H1 (cell line): Measurements from ENCODE around the gene IDH2. TPM values are rescaled to one million over a fixed set of nuclear protein-coding genes. Genes with fewer than 3 reads are reported as not detected.

Experiments used
- CTCF ChIA-PET: fragments of 300-600 bp; sonication (Branson Sonifier 250); formaldehyde crosslinking; loops from one replicate; lab custom pipeline; 2021; ENCODE audit not compliant: partially characterized antibody; lab: Charles Lee
- POLR2A ChIA-PET: fragments of 300-600 bp; sonication (Branson Sonifier 250); formaldehyde crosslinking; loops from one replicate; lab custom pipeline; 2021; ENCODE audit warnings: inconsistent platforms; ENCODE audit not compliant: partially characterized antibody; lab: Charles Lee
- DNase-seq, 2 experiments: peaks; one replicate each; pipeline versions ENCODE4 v3.0.0 to v3.0.0-alpha.2; 2010 to 2022; ENCODE audit warnings: low spot score in 2 of 2, low read depth in 1 of 2, mixed read lengths in 1 of 2
- FAIRE-seq: peaks from 2 replicates; lab custom pipeline; 2011; peaks lifted over from hg19 to GRCh38; lab: Jason Lieb, UNC
- H2AFZ ChIP-seq: 2 replicates; pipeline ENCODE4 v1.8.1; 2012; ENCODE audit warnings: low read length, inconsistent platforms
- H2AK5ac ChIP-seq: 2 replicates; pipeline ENCODE4 v1.6.1; 2013; ENCODE audit warnings: low read depth, low read length
- H2BK120ac ChIP-seq: replicated peaks from 2 replicates; pipeline ENCODE3; 2013; ENCODE audit warnings: low read depth, low read length, inconsistent platforms
- H2BK12ac ChIP-seq: 2 replicates; pipeline ENCODE4 v1.6.1; 2013; ENCODE audit warnings: low read depth, low read length
- H2BK15ac ChIP-seq: 2 replicates; pipeline ENCODE4 v1.6.1; 2013; ENCODE audit warnings: low read length
- H2BK20ac ChIP-seq: 2 replicates; pipeline ENCODE4 v1.6.1; 2013; ENCODE audit warnings: low read length
- H2BK5ac ChIP-seq: 2 replicates; pipeline ENCODE4 v1.6.1; 2013; ENCODE audit warnings: low read depth, low read length
- H3K14ac ChIP-seq: 2 replicates; pipeline ENCODE4 v1.6.1; 2013; ENCODE audit warnings: inconsistent platforms; ENCODE audit not compliant: insufficient read length
- H3K18ac ChIP-seq: 2 replicates; pipeline ENCODE4 v1.6.1; 2013; ENCODE audit warnings: low read length; ENCODE audit errors: extremely low read depth
- H3K23ac ChIP-seq: 2 replicates; pipeline ENCODE4 v1.6.1; 2013; ENCODE audit warnings: inconsistent platforms; ENCODE audit not compliant: insufficient read length
- H3K23me2 ChIP-seq: 2 replicates; pipeline ENCODE4 v1.6.1; 2013; ENCODE audit warnings: low read depth, low read length
- H3K27ac ChIP-seq: 2 replicates; pipeline ENCODE4 v1.6.1; 2011; ENCODE audit warnings: low read depth, low read length, inconsistent platforms
- H3K27me3 ChIP-seq, 4 experiments: replicated peaks in 1 of 4; 1 replicate in 1 of 4; 2 replicates in 3 of 4; pipeline versions ENCODE4 v1.6.1 to v1.8.1; 2011 to 2013; ENCODE audit warnings: low read length in 3 of 4, mild to moderate bottlenecking in 3 of 4, inconsistent platforms in 2 of 4, mixed read lengths in 2 of 4, moderate library complexity in 1 of 4; ENCODE audit not compliant: control insufficient read depth in 3 of 4, insufficient read depth in 3 of 4; ENCODE audit errors: extremely low read depth in 1 of 4
- H3K36me3 ChIP-seq, 4 experiments: 2 replicates each; pipeline versions ENCODE4 v1.6.1 to v1.8.1; 2011 to 2013; ENCODE audit warnings: mild to moderate bottlenecking in 4 of 4, low read length in 3 of 4, moderate library complexity in 2 of 4, control low read depth in 1 of 4, inconsistent platforms in 1 of 4; ENCODE audit not compliant: insufficient read depth in 4 of 4, control insufficient read depth in 2 of 4
- H3K4ac ChIP-seq: replicated peaks from 2 replicates; pipeline ENCODE3; 2013; ENCODE audit warnings: low read length, low read depth, mixed read lengths, inconsistent platforms; ENCODE audit not compliant: insufficient read length
- H3K4me1 ChIP-seq, 4 experiments: replicated peaks in 1 of 4; 1 replicate in 1 of 4; 2 replicates in 3 of 4; pipeline versions ENCODE4 v1.6.1 to v1.8.1; 2011 to 2013; ENCODE audit warnings: low read length in 3 of 4, inconsistent platforms in 2 of 4, mixed read lengths in 1 of 4; ENCODE audit not compliant: insufficient read depth in 4 of 4, control insufficient read depth in 3 of 4
- H3K4me2 ChIP-seq, 2 experiments: 2 replicates each; pipeline versions ENCODE4 v1.6.1 to v1.8.1; 2011 to 2013; ENCODE audit warnings: low read depth in 2 of 2, low read length in 2 of 2, control low read depth in 1 of 2, inconsistent platforms in 1 of 2, mild to moderate bottlenecking in 1 of 2; ENCODE audit not compliant: insufficient read depth in 1 of 2
- H3K4me3 ChIP-seq, 4 experiments: fragments of 200-600, 300-600 bp in 1 of 4; sonication (generic), shearing (Covaris generic), sonication (Bioruptor Twin) in 1 of 4; 2 replicates each; pipeline versions ENCODE4 v1.5.1 to v1.8.1; 2011 to 2016; ENCODE audit warnings: low read length in 4 of 4, low read depth in 3 of 4, control low read depth in 2 of 4, inconsistent platforms in 2 of 4, mild to moderate bottlenecking in 2 of 4, mixed read lengths in 1 of 4, moderate library complexity in 1 of 4; ENCODE audit not compliant: insufficient read depth in 2 of 4; ENCODE audit errors: extremely low read depth in 1 of 4
- H3K56ac ChIP-seq: replicated peaks from 2 replicates; pipeline ENCODE3; 2013; ENCODE audit warnings: low read depth, mild to moderate bottlenecking, mixed read lengths, low read length, inconsistent platforms; ENCODE audit not compliant: insufficient read length
- H3K79me1 ChIP-seq: 2 replicates; pipeline ENCODE4 v1.6.1; 2013; ENCODE audit warnings: low read depth, low read length, control low read depth
- H3K79me2 ChIP-seq, 2 experiments: 2 replicates each; pipeline versions ENCODE4 v1.6.1 to v1.8.1; 2012 to 2013; ENCODE audit warnings: low read length in 2 of 2, mild to moderate bottlenecking in 2 of 2, inconsistent platforms in 1 of 2; ENCODE audit not compliant: insufficient read depth in 2 of 2, control insufficient read depth in 1 of 2
- H3K9ac ChIP-seq, 4 experiments: replicated peaks in 1 of 4; 1 replicate in 1 of 4; 2 replicates in 3 of 4; pipeline versions ENCODE4 v1.6.1 to v1.8.1; 2011 to 2013; ENCODE audit warnings: low read depth in 3 of 4, low read length in 3 of 4, control low read depth in 2 of 4, mild to moderate bottlenecking in 2 of 4, moderate library complexity in 2 of 4, inconsistent platforms in 1 of 4; ENCODE audit errors: extremely low read depth in 1 of 4
- H3K9me3 ChIP-seq, 2 experiments: 2 replicates each; pipeline versions ENCODE4 v1.6.1 to v1.8.1; 2012 to 2013; ENCODE audit warnings: mild to moderate bottlenecking in 2 of 2, moderate library complexity in 2 of 2, control low read depth in 1 of 2, inconsistent platforms in 1 of 2, low read depth in 1 of 2, low read length in 1 of 2, mixed read lengths in 1 of 2; ENCODE audit not compliant: insufficient read depth in 2 of 2
- H4K20me1 ChIP-seq, 2 experiments: replicated peaks in 1 of 2; 2 replicates each; pipeline versions ENCODE3 to v1.8.1; 2011 to 2013; ENCODE audit warnings: inconsistent platforms in 2 of 2, low read length in 2 of 2, mild to moderate bottlenecking in 1 of 2; ENCODE audit not compliant: insufficient read depth in 2 of 2, control insufficient read depth in 1 of 2
- H4K5ac ChIP-seq: 2 replicates; pipeline ENCODE4 v1.6.1; 2013; ENCODE audit warnings: low read length, low read depth, mixed read lengths, inconsistent platforms; ENCODE audit not compliant: insufficient read length
- H4K8ac ChIP-seq: 2 replicates; pipeline ENCODE4 v1.8.0; 2013; ENCODE audit warnings: mild to moderate bottlenecking, moderate library complexity, low read length, inconsistent platforms; ENCODE audit not compliant: insufficient read depth; ENCODE audit errors: extremely low read depth
- H4K91ac ChIP-seq: replicated peaks from 2 replicates; pipeline ENCODE3; 2013; ENCODE audit warnings: low read length, mixed read lengths, inconsistent platforms; ENCODE audit not compliant: insufficient read length
- ASH2L ChIP-seq: fragments of 200-600, 300-600 bp; sonication (generic); IDR thresholded peaks from one replicate; pipeline ENCODE4 v1.7.1; 2017; ENCODE audit warnings: low read length
- BACH1 ChIP-seq: IDR thresholded peaks from 2 replicates; pipeline ENCODE4 v1.6.1; 2012; ENCODE audit warnings: low read length, improper control_type of control experiment
- CHD2 ChIP-seq: IDR thresholded peaks from 2 replicates; pipeline ENCODE4 v1.6.1; 2012; ENCODE audit warnings: low read length, improper control_type of control experiment
- GABPA ChIP-seq: IDR thresholded peaks from 2 replicates; pipeline ENCODE4 v1.6.1; 2011; ENCODE audit warnings: mild to moderate bottlenecking, low read length, moderate library complexity, borderline replicate concordance; ENCODE audit not compliant: insufficient read depth
- KDM4A ChIP-seq: IDR thresholded peaks from one replicate; pipeline ENCODE4 v1.7.1; 2012; ENCODE audit warnings: low read depth, mild to moderate bottlenecking, moderate library complexity, low read length, inconsistent platforms; ENCODE audit not compliant: severe bottlenecking
- MAFK ChIP-seq: IDR thresholded peaks from 2 replicates; pipeline ENCODE4 v1.6.1; 2012; ENCODE audit warnings: low read depth, mild to moderate bottlenecking, improper control_type of control experiment, low read length
- RBBP5 ChIP-seq: IDR thresholded peaks from 2 replicates; pipeline ENCODE4 v1.7.1; 2012; ENCODE audit warnings: low read depth, mild to moderate bottlenecking, inconsistent platforms, low read length, moderate library complexity, borderline replicate concordance
- TCF12 ChIP-seq: IDR thresholded peaks from 2 replicates; pipeline ENCODE4 v1.6.1; 2011; ENCODE audit warnings: low read depth, mild to moderate bottlenecking, low read length
- WGBS, 2 experiments: shearing (Covaris generic) in 1 of 2; methylation state at CpG; one replicate each; pipeline versions ENCODE4 v1.1.6 to v1.1.7; 2013 to 2015; ENCODE audit warnings: low lambda C conversion rate in 2 of 2, mixed read lengths in 2 of 2, inconsistent platforms in 1 of 2, low coverage in 1 of 2, missing lambda C conversion rate in 1 of 2; ENCODE audit not compliant: insufficient replicate concordance in 2 of 2, insufficient coverage in 1 of 2, insufficient read length in 1 of 2; ENCODE audit errors: extremely low coverage in 1 of 2, missing lambda C conversion rate in 1 of 2; 5-methylcytosine and 5-hydroxymethylcytosine counted together
- polyA plus RNA-seq, 7 experiments: library from polyadenylated mRNA; depleted of rRNA in 3 of 7; stranded (reverse) in 5 of 7; unstranded in 2 of 7; fragments of >200 nt in 5 of 7; fragments of 200-250 nt in 2 of 7; gene quantifications; 1 replicate in 5 of 7; 2 replicates in 1 of 7; 4 replicates in 1 of 7; pipeline versions ENCODE4 v1.2.1 to v1.2.3, GENCODE V29; 2011 to 2013; ENCODE audit warnings: missing spikeins in 2 of 7, mixed read lengths in 2 of 7
- total RNA-seq: library from RNA; stranded (reverse); fragmentation: NEBNext Ultra II Directional; extraction: Animal tissue kit (Norgen Biotek cat#: 25700); gene quantifications from 2 replicates; pipeline ENCODE4 v1.2.1, GENCODE V29; 2021
- TF ChIP-seq, protein P1 (sequence below): IDR thresholded peaks from 2 replicates; pipeline ENCODE4 v1.6.1; 2011; ENCODE audit warnings: low read length, improper control_type of control experiment
- TF ChIP-seq, protein P2 (sequence below): IDR thresholded peaks from 2 replicates; pipeline ENCODE4 v1.6.1; 2012; ENCODE audit warnings: inconsistent platforms

The IDH2 gene
- total and polyA plus RNA-seq, 2 of the 8 experiments (the other 6 are each of a cell fraction or from before 2014, with no cell fraction given) = 64.2 to 84.6 TPM

DNA sequence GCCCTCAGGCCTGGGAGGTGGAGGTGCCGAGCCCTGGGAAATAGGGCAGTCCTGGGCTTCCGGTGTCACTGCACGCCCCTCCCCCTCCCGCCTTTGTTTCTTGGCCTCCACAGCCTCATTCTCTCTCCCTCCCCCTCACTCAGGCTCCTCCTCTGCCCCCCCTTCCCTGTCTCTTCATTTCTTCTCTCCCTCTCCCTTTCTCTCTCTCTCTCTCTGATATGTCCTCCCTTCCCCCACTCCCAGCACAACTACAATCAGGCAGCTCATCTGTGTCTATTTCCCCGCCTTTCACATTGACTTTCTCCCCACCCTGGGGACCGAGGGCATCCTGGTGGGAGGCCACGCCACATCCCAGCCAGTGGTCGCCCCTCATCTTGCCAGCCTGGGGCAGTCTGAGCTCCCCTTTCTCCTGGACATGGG is 40.2 kb downstream of the IDH2 start:
- POLR2A ChIA-PET = interaction anchor here (0.7 to 4.8 kb wide), 5 partner anchors 10 to 62 kb away, joined by 3 to 29 read pairs (median 3); partner anchors contain the start of gene ZNF710
- TF ChIP-seq, protein P1, sequence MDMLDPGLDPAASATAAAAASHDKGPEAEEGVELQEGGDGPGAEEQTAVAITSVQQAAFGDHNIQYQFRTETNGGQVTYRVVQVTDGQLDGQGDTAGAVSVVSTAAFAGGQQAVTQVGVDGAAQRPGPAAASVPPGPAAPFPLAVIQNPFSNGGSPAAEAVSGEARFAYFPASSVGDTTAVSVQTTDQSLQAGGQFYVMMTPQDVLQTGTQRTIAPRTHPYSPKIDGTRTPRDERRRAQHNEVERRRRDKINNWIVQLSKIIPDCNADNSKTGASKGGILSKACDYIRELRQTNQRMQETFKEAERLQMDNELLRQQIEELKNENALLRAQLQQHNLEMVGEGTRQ = no peak
- TF ChIP-seq KDM4A (no peak), MAFK (no peak), RBBP5 (peak; percentile 60; the same call in 1 of the 2 replicates), BACH1 (no peak), TCF12 (0 out of 2 replicates have a peak, but pooled peaks have one; percentile 18), ASH2L (peak; percentile 70), GABPA (no peak), CHD2 (peak; percentile 36; the same call in 1 of the 2 replicates)
- TF ChIP-seq, protein P2, sequence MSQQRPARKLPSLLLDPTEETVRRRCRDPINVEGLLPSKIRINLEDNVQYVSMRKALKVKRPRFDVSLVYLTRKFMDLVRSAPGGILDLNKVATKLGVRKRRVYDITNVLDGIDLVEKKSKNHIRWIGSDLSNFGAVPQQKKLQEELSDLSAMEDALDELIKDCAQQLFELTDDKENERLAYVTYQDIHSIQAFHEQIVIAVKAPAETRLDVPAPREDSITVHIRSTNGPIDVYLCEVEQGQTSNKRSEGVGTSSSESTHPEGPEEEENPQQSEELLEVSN = no peak

More for the DNA sequence above, 40.2 kb downstream of the IDH2 start:
- H3K27me3 ChIP-seq = no peaks in the 10 kb centered on the region
- peak overlapping the region; percentile 98 for H2BK12ac ChIP-seq
- peak overlapping the region; percentile 94 for H2AK5ac ChIP-seq
- H3K4me3 ChIP-seq = no peak overlapping the region
- CTCF ChIA-PET = interaction anchor here (0.6 to 1.5 kb wide), 6 partner anchors 13 to 174 kb away, joined by 3 to 8 read pairs (median 4); no protein-coding TSS in a partner anchor
- H3K79me2 ChIP-seq = peaks cover 0 to 2% of the 10 kb centered on the region in 2 experiments; a peak in 2 of 4 replicates
- no peak overlapping the region for H3K14ac ChIP-seq
- peak overlapping the region; percentile 86 for H2BK120ac ChIP-seq
- peak overlapping the region; percentile 96; the same call in 1 of the 2 replicates for H2BK20ac ChIP-seq
- peak overlapping the region; percentile 95 for H3K18ac ChIP-seq
- no peaks in the 10 kb centered on the region for H3K23me2 ChIP-seq
- H2BK5ac ChIP-seq = peak overlapping the region; percentile 87
- H4K91ac ChIP-seq = peak overlapping the region; percentile 98
- no peak for FAIRE-seq
- 0 out of 7 replicates have a peak overlapping the region, but pooled peaks of 1 of the 4 experiments have one; percentile 13 for H3K9ac ChIP-seq
- H3K36me3 ChIP-seq = no peaks in the 10 kb centered on the region
- DNase-seq = peak; percentile 77 to 78
- H3K4me2 ChIP-seq = peak overlapping the region; percentile 41 to 50; a peak in 3 of 4 replicates
- H3K56ac ChIP-seq = no peak overlapping the region
- no peaks in the 10 kb centered on the region for H4K20me1 ChIP-seq
- 48% methylated on average over 6 of the region's 8 CpGs; no CpG with 5 or more reads in 1 of the 2 experiments for WGBS, 2 experiments
- no peaks in the 10 kb centered on the region; a peak in 1 of 4 replicates for H3K9me3 ChIP-seq
- peak overlapping the region; percentile 95 for H4K5ac ChIP-seq
- no peak overlapping the region for H3K4ac ChIP-seq
- H3K79me1 ChIP-seq = peaks cover 8% of the 10 kb centered on the region; the same call in 1 of the 2 replicates
- H3K4me1 ChIP-seq = peaks cover 8 to 55% (median 43%) of the 10 kb centered on the region in 4 experiments
- no peak overlapping the region for H3K23ac ChIP-seq
- peak overlapping the region; percentile 99; the same call in 1 of the 2 replicates for H2BK15ac ChIP-seq
- peak overlapping the region; percentile 50; the same call in 1 of the 2 replicates for H3K27ac ChIP-seq
- H2AFZ ChIP-seq = no peak overlapping the region
- H4K8ac ChIP-seq = 0 out of 2 replicates have a peak overlapping the region, but pooled peaks have one; percentile 22
